Keratinocyte (primary cell): ENCODE data around the gene GSKIP. TPM values are rescaled to one million over a fixed set of nuclear protein-coding genes. Genes with fewer than 3 reads are reported as not detected.

ENCODE experiments used
- DNase-seq: peaks from one replicate; pipeline ENCODE4 v3.0.0-alpha.2; 2011; ENCODE audit warnings: low read depth, missing footprints, low spot score
- FAIRE-seq: peaks from 2 replicates; lab custom pipeline; 2011; peaks lifted over from hg19 to GRCh38; lab: Jason Lieb, UNC
- H2AFZ ChIP-seq: 2 replicates; pipeline ENCODE4 v1.6.0; 2012; ENCODE audit warnings: low read length, control low read depth, inconsistent platforms; ENCODE audit not compliant: control insufficient read depth
- H3K27ac ChIP-seq: 2 replicates; pipeline ENCODE4 v1.5.1; 2011; ENCODE audit warnings: low read length; ENCODE audit not compliant: control insufficient read depth, insufficient read depth
- H3K27me3 ChIP-seq: 3 replicates; pipeline ENCODE4 v1.6.0; 2011; ENCODE audit warnings: low read length; ENCODE audit not compliant: control insufficient read depth, insufficient read depth; ENCODE audit errors: extremely low read depth
- H3K36me3 ChIP-seq, 2 experiments: 2 replicates in 1 of 2; 3 replicates in 1 of 2; pipeline ENCODE4 v1.5.1; 2011; ENCODE audit warnings: low read length in 2 of 2, mild to moderate bottlenecking in 1 of 2; ENCODE audit not compliant: control insufficient read depth in 2 of 2, insufficient read depth in 2 of 2; ENCODE audit errors: extremely low read depth in 1 of 2
- H3K4me1 ChIP-seq: 3 replicates; pipeline ENCODE4 v1.5.1; 2011; ENCODE audit warnings: low read length; ENCODE audit not compliant: control insufficient read depth, insufficient read depth; ENCODE audit errors: extremely low read depth
- H3K4me2 ChIP-seq: 3 replicates; pipeline ENCODE4 v1.6.0; 2011; ENCODE audit warnings: low read depth, low read length; ENCODE audit not compliant: control insufficient read depth, insufficient read depth; ENCODE audit errors: extremely low read depth
- H3K4me3 ChIP-seq, 3 experiments: fragments of 200-600 bp in 1 of 3; sonication (generic) in 1 of 3; 2 replicates in 2 of 3; 3 replicates in 1 of 3; pipeline ENCODE4 v1.5.1; 2011 to 2016; ENCODE audit warnings: low read length in 3 of 3, mild to moderate bottlenecking in 3 of 3, control low read depth in 2 of 3, inconsistent platforms in 1 of 3, low read depth in 1 of 3, mixed read lengths in 1 of 3, mixed run types in 1 of 3, moderate library complexity in 1 of 3; ENCODE audit not compliant: control insufficient read depth in 2 of 3, insufficient read depth in 2 of 3; ENCODE audit errors: extremely low read depth in 1 of 3
- H3K79me2 ChIP-seq: 2 replicates; pipeline ENCODE4 v1.6.0; 2012; ENCODE audit warnings: low read length; ENCODE audit not compliant: control insufficient read depth, insufficient read depth
- H3K9ac ChIP-seq: 3 replicates; pipeline ENCODE4 v1.6.0; 2011; ENCODE audit warnings: low read length; ENCODE audit not compliant: control insufficient read depth, insufficient read depth; ENCODE audit errors: extremely low read depth
- H3K9me1 ChIP-seq: 3 replicates; pipeline ENCODE4 v1.6.0; 2011; ENCODE audit warnings: low read length; ENCODE audit not compliant: control insufficient read depth, insufficient read depth; ENCODE audit errors: extremely low read depth
- H3K9me3 ChIP-seq: 2 replicates; pipeline ENCODE4 v1.5.1; 2012; ENCODE audit warnings: low read depth, low read length; ENCODE audit not compliant: control insufficient read depth
- H4K20me1 ChIP-seq: 3 replicates; pipeline ENCODE4 v1.6.0; 2011; ENCODE audit warnings: low read length; ENCODE audit not compliant: control insufficient read depth, insufficient read depth; ENCODE audit errors: extremely low read depth
- CTCF ChIP-seq, 3 experiments: IDR thresholded peaks in 1 of 3; conservative IDR thresholded peaks in 1 of 3; optimal IDR thresholded peaks in 1 of 3; 2 replicates in 2 of 3; 3 replicates in 1 of 3; pipeline versions ENCODE3 to v1.5.1; 2011; ENCODE audit warnings: low read length in 3 of 3, mild to moderate bottlenecking in 3 of 3, moderate library complexity in 2 of 3, control low read depth in 1 of 3, inconsistent platforms in 1 of 3; ENCODE audit not compliant: insufficient read depth in 2 of 3; ENCODE audit errors: extremely low read depth in 1 of 3
- EZH2 ChIP-seq: IDR thresholded peaks from one replicate; pipeline ENCODE4 v1.6.1; 2012; ENCODE audit warnings: inconsistent platforms, mild to moderate bottlenecking, low read length, moderate library complexity
- dilution Hi-C: fragments of 300-500 bp; cut with MboI; formaldehyde crosslinking; loops from one replicate; pipeline ENCODE4 v1.7.0; 2020; ENCODE audit warnings: low sequenced_read_pairs; ENCODE audit not compliant: extremely low pct_ligation_motif_present
- polyA plus RNA-seq, 5 experiments: library from polyadenylated mRNA; depleted of rRNA in 3 of 5; stranded (reverse) in 3 of 5; stranded (forward) in 1 of 5; unstranded in 1 of 5; fragments of >200 nt; gene quantifications; 1 replicate in 1 of 5; 2 replicates in 3 of 5; 3 replicates in 1 of 5; pipeline versions ENCODE4 v1.2.1 to v1.2.3, GENCODE V29; 2011 to 2012; ENCODE audit warnings: missing spikeins in 2 of 5, low read depth in 1 of 5, low replicate concordance in 1 of 5

Gene GSKIP
- polyA plus RNA-seq, 1 donor (not counting 4 experiments of a cell fraction or from before 2014, with no cell fraction given) = 51.1 TPM

- Histone ChIP-seq H2AFZ (no peak overlapping the region), H3K79me2 (no peaks in the 10 kb centered on the region), H3K9me3 (no peaks in the 10 kb centered on the region), H3K9me1 (no peaks in the 10 kb centered on the region), H3K4me1 (no peaks in the 10 kb centered on the region), H3K4me2 (no peak overlapping the region), H3K27me3 (no peaks in the 10 kb centered on the region), H3K9ac (no peak overlapping the region), H3K27ac (no peak overlapping the region), H3K4me3 (no peak overlapping the region), H3K36me3 (no peaks in the 10 kb centered on the region), H4K20me1 (no peaks in the 10 kb centered on the region)
- dilution Hi-C loops = no loop called here
- FAIRE-seq (no peak), DNase-seq (no peak)
- TF ChIP-seq EZH2 (no peak), CTCF (optimal IDR thresholded peaks at IDR 0.05 in 1 of 3, IDR thresholded peaks at IDR 0.05 in 1 of 3, conservative IDR thresholded peaks at IDR 0.05 in 1 of 3; ENCODE audit: extremely low read depth in 1 of 3, insufficient read depth in 2 of 3, low read length in 3 of 3) (no peak)
These were observed 35.1 kb downstream of the GSKIP start for GRCh38 chr14:96398432-96398831.

GRCh38 chr14:96398921-96399320, 35.6 kb downstream of the GSKIP start:
- TF ChIP-seq EZH2 = no peak
- TF ChIP-seq CTCF (optimal IDR thresholded peaks at IDR 0.05 in 1 of 3, IDR thresholded peaks at IDR 0.05 in 1 of 3, conservative IDR thresholded peaks at IDR 0.05 in 1 of 3; ENCODE audit: extremely low read depth in 1 of 3, insufficient read depth in 2 of 3, low read length in 3 of 3) = no peak
- Histone ChIP-seq H3K4me3 (no peak overlapping the region), H4K20me1 (no peaks in the 10 kb centered on the region), H3K36me3 (no peaks in the 10 kb centered on the region), H3K27ac (no peak overlapping the region), H3K9ac (no peak overlapping the region), H3K9me1 (no peaks in the 10 kb centered on the region), H3K4me1 (no peaks in the 10 kb centered on the region), H2AFZ (no peak overlapping the region), H3K27me3 (no peaks in the 10 kb centered on the region), H3K4me2 (no peak overlapping the region), H3K79me2 (no peaks in the 10 kb centered on the region), H3K9me3 (no peaks in the 10 kb centered on the region)
- FAIRE-seq = no peak
- dilution Hi-C loops = no loop called here
- no peak for DNase-seq
